ENCODE results near the gene LRRK1. TPM values are rescaled to one million over a fixed set of nuclear protein-coding genes. Genes with fewer than 3 reads are reported as not detected.

Gene LRRK1
- polyA plus RNA-seq, 2 of the 4 experiments (the other 2 are of a cell fraction), result 12.2 to 17.7 TPM

DNA sequence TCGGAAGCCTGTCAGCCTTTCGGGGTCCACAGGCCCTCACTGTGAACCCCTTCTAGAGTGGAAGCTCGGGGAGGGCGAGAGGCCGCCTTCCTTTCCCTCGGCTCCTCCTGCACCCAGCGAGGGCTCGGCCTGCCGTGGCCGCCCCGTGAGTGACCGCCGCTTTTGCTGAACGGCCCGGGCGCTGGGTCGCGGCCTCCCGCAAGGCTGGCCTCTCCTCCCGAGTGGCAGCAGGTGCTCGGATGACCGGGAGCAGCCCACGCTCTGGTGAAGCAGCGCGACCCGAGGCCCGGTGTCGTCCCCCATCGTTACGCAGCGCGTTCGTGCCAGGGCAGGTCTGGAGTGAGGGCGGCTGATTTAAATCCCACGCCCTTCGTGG, 53.8 kb downstream of the LRRK1 start:
- Histone ChIP-seq H3K4me1 (no peaks in the 10 kb centered on the region), H3K27ac (no peak overlapping the region), H3K4me3 (no peak overlapping the region), H3K4me2 (no peak overlapping the region), H3K9me3 (no peaks in the 10 kb centered on the region)
- ATAC-seq, result no peak
- WGBS (ENCODE audit: missing lambda C conversion rate), result 96% methylated on average over 34 of the region's 36 CpGs
- ChIA-PET CTCF (interaction anchor here (0.6 to 3.5 kb wide), 5 partner anchors 13 to 267 kb away, joined by 3 to 11 read pairs (median 6); partner anchors contain the start of gene LRRK1), POLR2A (no interaction called here)
- TF ChIP-seq SREBF2 (IDR thresholded peaks at IDR 0.05), result no peak
- TF ChIP-seq ESRRA (IDR thresholded peaks at IDR 0.05; ENCODE audit: borderline replicate concordance, low read length), result no peak
- TF ChIP-seq CHD4 (IDR thresholded peaks at IDR 0.05; ENCODE audit: borderline replicate concordance), result no peak
- TF ChIP-seq TP53 (CRISPR knock-in tag; IDR thresholded peaks at IDR 0.05), result no peak
- TF ChIP-seq FOXS1 (CRISPR knock-in tag; IDR thresholded peaks at IDR 0.05), result no peak
- TF ChIP-seq, protein P1, sequence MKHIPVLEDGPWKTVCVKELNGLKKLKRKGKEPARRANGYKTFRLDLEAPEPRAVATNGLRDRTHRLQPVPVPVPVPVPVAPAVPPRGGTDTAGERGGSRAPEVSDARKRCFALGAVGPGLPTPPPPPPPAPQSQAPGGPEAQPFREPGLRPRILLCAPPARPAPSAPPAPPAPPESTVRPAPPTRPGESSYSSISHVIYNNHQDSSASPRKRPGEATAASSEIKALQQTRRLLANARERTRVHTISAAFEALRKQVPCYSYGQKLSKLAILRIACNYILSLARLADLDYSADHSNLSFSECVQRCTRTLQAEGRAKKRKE (CRISPR knock-in tag; IDR thresholded peaks at IDR 0.05; ENCODE audit: low read depth), result no peak
- no peak for TF ChIP-seq POLR2AphosphoS2 (conservative IDR thresholded peaks at IDR 0.05; ENCODE audit: low read length)
- no peak for TF ChIP-seq RAD21 (conservative IDR thresholded peaks at IDR 0.05 in 1 of 2, IDR thresholded peaks at IDR 0.05 in 1 of 2)
- no peak for TF ChIP-seq POLR2A (IDR thresholded peaks at IDR 0.05; ENCODE audit: low read length)
- TF ChIP-seq CEBPB (IDR thresholded peaks at IDR 0.05), result no peak
- no peak for TF ChIP-seq PHF8 (IDR thresholded peaks at IDR 0.05; ENCODE audit: borderline replicate concordance, low read depth)
- no peak for TF ChIP-seq RARB (CRISPR knock-in tag; IDR thresholded peaks at IDR 0.05)
- TF ChIP-seq ELK1 (IDR thresholded peaks at IDR 0.05; ENCODE audit: low read depth, low read length), result no peak
- TF ChIP-seq CBX2 (IDR thresholded peaks at IDR 0.05; ENCODE audit: borderline replicate concordance, low read depth), result no peak
- TF ChIP-seq SMC3 (IDR thresholded peaks at IDR 0.05), result no peak
- TF ChIP-seq KDM5A (IDR thresholded peaks at IDR 0.05), result no peak
- TF ChIP-seq HOXB13 (CRISPR knock-in tag; IDR thresholded peaks at IDR 0.05; ENCODE audit: low read depth), result no peak
- no peak for TF ChIP-seq RFX5 (IDR thresholded peaks at IDR 0.05)
- no peak for DNase-seq (ENCODE audit: low read depth in 1 of 2, low spot score in 1 of 2)
- no peak for FAIRE-seq

DNA sequence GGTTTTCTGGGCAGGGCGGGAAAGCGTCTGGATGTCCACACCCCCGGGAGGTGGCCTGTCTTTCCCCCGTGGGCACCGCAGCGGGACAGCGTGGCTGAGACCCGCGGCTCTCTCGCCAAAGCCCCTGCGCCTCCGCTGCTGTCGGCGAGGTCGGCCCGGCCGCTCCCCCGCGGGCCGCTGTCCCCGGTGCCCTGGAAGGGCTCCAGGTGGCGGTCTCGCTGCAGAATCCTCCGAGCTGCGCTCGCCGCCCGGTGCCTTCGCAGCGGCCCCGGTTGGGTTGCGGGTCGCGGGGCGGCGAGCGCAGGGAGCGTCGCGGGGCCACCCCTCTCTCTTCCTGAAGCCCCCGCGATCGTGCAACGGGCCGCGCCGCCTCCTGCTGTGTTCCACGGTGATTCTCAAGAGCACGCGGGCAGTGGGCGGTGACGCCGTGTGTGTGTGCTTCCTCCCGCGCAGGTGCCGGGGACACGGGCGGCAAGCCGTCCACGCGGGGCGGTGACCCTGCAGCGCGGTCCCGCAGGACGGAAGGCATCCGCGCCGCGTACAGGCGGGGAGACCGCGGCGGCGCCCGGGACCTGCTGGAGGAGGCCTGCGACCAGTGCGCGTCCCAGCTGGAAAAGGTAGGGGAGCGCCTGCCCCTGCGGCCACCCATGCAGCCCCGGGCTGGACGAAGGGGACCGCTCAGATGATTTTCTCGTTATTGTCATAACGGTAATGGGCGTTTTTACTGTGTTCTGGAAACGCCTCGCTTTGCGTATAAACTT, 54.4 kb downstream of the LRRK1 start:
- ChIA-PET CTCF (interaction anchor here (0.6 to 4.0 kb wide), 5 partner anchors 12 to 267 kb away, joined by 3 to 24 read pairs (median 6); partner anchors contain the start of gene LRRK1), POLR2A (interaction anchor here (0.6 kb wide), 1 partner anchor 11 kb away, joined by 4 read pairs; no protein-coding TSS in a partner anchor)
- Histone ChIP-seq H3K4me1 (no peaks in the 10 kb centered on the region), H3K4me3 (no peak overlapping the region), H3K4me2 (no peak overlapping the region), H3K27ac (no peak overlapping the region), H3K9me3 (no peaks in the 10 kb centered on the region)
- no peak for ATAC-seq
- TF ChIP-seq RARB (CRISPR knock-in tag; IDR thresholded peaks at IDR 0.05) (no peak), BHLHE40 (IDR thresholded peaks at IDR 0.05; ENCODE audit: low read depth, low read length) (no peak), HOXA7 (CRISPR knock-in tag; IDR thresholded peaks at IDR 0.05) (no peak), CHD4 (IDR thresholded peaks at IDR 0.05; ENCODE audit: borderline replicate concordance) (no peak), HOXB13 (CRISPR knock-in tag; IDR thresholded peaks at IDR 0.05; ENCODE audit: low read depth) (no peak), SREBF2 (IDR thresholded peaks at IDR 0.05) (no peak), EHF (CRISPR knock-in tag; IDR thresholded peaks at IDR 0.05) (no peak), EP300 (IDR thresholded peaks at IDR 0.05) (no peak)
- FAIRE-seq, result no peak
- no peak for DNase-seq (ENCODE audit: low read depth in 1 of 2, low spot score in 1 of 2)
- WGBS (ENCODE audit: missing lambda C conversion rate), result 98% methylated on average over 83 of the region's 90 CpGs

DNA sequence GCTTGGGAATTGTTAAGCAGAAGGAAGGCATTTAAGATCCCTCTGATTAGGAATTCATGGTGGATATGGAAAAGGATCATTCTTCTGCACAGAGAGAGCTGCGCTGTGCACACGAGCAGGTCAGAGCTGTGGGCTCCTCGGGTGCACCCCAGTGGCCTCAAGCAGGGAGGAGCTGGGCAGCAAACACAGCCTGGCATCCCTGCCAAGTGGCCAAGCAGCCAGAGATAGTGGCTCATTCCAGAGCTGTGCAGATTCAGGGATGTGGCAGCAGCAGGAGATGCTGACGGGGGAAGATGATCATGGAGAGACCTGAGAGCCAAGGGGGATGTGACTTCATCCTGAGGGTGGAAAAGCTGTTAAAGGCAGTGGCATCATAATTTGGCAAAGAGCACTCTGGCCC, 55.9 kb downstream of the LRRK1 start:
- no peak overlapping the region for H3K27ac ChIP-seq
- no peaks in the 10 kb centered on the region for H3K9me3 ChIP-seq
- no peak for DNase-seq (ENCODE audit: low read depth in 1 of 2, low spot score in 1 of 2)
- FAIRE-seq, result no peak
- H3K4me1 ChIP-seq, result no peaks in the 10 kb centered on the region
- no peak for ATAC-seq
- no peak overlapping the region for H3K4me3 ChIP-seq
- CTCF ChIA-PET, result interaction anchor here (0.8 to 4.0 kb wide), 5 partner anchors 10 to 303 kb away, joined by 3 to 24 read pairs (median 3); no protein-coding TSS in a partner anchor
- POLR2A ChIA-PET, result no interaction called here
- H3K4me2 ChIP-seq, result no peak overlapping the region
- 92% methylated on average over 4 of the region's 4 CpGs for WGBS (ENCODE audit: missing lambda C conversion rate)
- TF ChIP-seq ZNF302 (CRISPR knock-in tag; IDR thresholded peaks at IDR 0.05) (no peak), PBX3 (IDR thresholded peaks at IDR 0.05) (no peak), NFE2L2 (conservative IDR thresholded peaks at IDR 0.05; ENCODE audit: low read length) (no peak), FOSB (CRISPR knock-in tag; IDR thresholded peaks at IDR 0.05) (no peak), HES2 (IDR thresholded peaks at IDR 0.05) (no peak), ZC3H11A (IDR thresholded peaks at IDR 0.05) (no peak), HEYL (CRISPR knock-in tag; IDR thresholded peaks at IDR 0.05) (no peak), ELK1 (IDR thresholded peaks at IDR 0.05; ENCODE audit: low read depth, low read length) (no peak), PHF8 (IDR thresholded peaks at IDR 0.05; ENCODE audit: borderline replicate concordance, low read depth) (no peak), HOXA7 (CRISPR knock-in tag; IDR thresholded peaks at IDR 0.05) (no peak), CBX8 (IDR thresholded peaks at IDR 0.05) (no peak)

All from A549 (cell line).